ENCODE measurements around the gene TAS1R3. TPM values are rescaled to one million over a fixed set of nuclear protein-coding genes. Genes with fewer than 3 reads are reported as not detected.
A peak's percentile ranks its signal among the peaks of the same experiment; 100 is the strongest.

Gene TAS1R3
- total RNA-seq, 1 donor, result under 0.01 TPM

GRCh38 chr1:1320666-1321448 lies 10.2 kb upstream of the TAS1R3 start:
- no peak for DNase-seq (ENCODE audit: low read depth)
- no peak overlapping the region for H3K4me3 ChIP-seq (ENCODE audit: low read depth, low read length)
- TF ChIP-seq, protein P1, sequence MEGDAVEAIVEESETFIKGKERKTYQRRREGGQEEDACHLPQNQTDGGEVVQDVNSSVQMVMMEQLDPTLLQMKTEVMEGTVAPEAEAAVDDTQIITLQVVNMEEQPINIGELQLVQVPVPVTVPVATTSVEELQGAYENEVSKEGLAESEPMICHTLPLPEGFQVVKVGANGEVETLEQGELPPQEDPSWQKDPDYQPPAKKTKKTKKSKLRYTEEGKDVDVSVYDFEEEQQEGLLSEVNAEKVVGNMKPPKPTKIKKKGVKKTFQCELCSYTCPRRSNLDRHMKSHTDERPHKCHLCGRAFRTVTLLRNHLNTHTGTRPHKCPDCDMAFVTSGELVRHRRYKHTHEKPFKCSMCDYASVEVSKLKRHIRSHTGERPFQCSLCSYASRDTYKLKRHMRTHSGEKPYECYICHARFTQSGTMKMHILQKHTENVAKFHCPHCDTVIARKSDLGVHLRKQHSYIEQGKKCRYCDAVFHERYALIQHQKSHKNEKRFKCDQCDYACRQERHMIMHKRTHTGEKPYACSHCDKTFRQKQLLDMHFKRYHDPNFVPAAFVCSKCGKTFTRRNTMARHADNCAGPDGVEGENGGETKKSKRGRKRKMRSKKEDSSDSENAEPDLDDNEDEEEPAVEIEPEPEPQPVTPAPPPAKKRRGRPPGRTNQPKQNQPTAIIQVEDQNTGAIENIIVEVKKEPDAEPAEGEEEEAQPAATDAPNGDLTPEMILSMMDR (IDR thresholded peaks at IDR 0.05; ENCODE audit: insufficient read depth, low read depth, low read length), result no peak

DNA sequence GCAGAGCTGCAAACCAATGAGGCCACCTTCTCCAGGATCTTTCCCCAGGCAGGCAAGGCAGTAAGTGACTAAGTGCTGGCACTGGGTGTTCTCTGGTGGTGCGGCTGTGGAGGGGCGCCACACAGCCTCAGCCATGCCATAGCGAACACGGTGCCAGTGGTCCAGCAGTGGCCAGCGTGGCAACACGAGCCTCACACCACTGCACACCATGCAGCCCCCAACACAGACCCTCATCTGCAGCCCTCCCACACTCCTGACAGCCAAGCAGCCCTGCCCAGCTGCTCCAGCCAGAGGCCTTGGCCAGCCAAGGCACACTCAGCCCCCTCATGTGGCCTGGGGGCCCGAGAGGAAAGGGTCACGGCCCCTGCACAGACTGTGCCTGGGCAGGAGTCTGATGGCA lies 9.6 kb upstream of the TAS1R3 start:
- no peak for DNase-seq (ENCODE audit: low read depth)
- no peak overlapping the region for H3K4me3 ChIP-seq (ENCODE audit: low read depth, low read length)
- TF ChIP-seq, protein P1 (IDR thresholded peaks at IDR 0.05; ENCODE audit: insufficient read depth, low read depth, low read length), result no peak

GRCh38 chr1:1322418-1322817 lies 8.7 kb upstream of the TAS1R3 start:
- DNase-seq (ENCODE audit: low read depth), result no peak
- TF ChIP-seq, protein P1 (IDR thresholded peaks at IDR 0.05; ENCODE audit: insufficient read depth, low read depth, low read length), result no peak
- no peak overlapping the region for H3K4me3 ChIP-seq (ENCODE audit: low read depth, low read length)

DNA sequence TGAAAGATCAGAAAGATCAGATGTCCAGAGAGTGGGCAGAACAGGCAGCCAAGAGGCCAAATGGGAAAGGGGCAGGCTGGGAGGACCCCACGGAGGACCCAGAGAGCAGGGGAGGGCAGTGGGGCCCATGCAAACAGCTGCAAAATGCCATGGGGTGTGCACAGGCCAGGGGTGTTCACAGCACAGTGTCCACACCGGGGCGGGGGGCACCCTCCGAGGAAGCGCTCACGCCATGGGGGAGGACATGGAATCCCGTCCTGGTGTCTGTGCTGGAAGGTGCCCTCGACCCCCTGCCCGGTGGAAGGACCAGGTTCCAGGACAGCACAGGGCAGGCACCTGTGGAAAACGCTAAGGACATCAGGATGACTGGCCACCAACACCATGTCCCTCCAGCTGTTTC lies 8.1 kb upstream of the TAS1R3 start:
- DNase-seq (ENCODE audit: low read depth), result no peak
- TF ChIP-seq, protein P1 (IDR thresholded peaks at IDR 0.05; ENCODE audit: insufficient read depth, low read depth, low read length), result no peak
- no peak overlapping the region for H3K4me3 ChIP-seq (ENCODE audit: low read depth, low read length)

GRCh38 chr1:1324084-1324523 lies 7.0 kb upstream of the TAS1R3 start:
- TF ChIP-seq, protein P1 (IDR thresholded peaks at IDR 0.05; ENCODE audit: insufficient read depth, low read depth, low read length), result no peak
- H3K4me3 ChIP-seq (ENCODE audit: low read depth, low read length), result peak overlapping the region; percentile 83
- no peak for DNase-seq (ENCODE audit: low read depth)

DNA sequence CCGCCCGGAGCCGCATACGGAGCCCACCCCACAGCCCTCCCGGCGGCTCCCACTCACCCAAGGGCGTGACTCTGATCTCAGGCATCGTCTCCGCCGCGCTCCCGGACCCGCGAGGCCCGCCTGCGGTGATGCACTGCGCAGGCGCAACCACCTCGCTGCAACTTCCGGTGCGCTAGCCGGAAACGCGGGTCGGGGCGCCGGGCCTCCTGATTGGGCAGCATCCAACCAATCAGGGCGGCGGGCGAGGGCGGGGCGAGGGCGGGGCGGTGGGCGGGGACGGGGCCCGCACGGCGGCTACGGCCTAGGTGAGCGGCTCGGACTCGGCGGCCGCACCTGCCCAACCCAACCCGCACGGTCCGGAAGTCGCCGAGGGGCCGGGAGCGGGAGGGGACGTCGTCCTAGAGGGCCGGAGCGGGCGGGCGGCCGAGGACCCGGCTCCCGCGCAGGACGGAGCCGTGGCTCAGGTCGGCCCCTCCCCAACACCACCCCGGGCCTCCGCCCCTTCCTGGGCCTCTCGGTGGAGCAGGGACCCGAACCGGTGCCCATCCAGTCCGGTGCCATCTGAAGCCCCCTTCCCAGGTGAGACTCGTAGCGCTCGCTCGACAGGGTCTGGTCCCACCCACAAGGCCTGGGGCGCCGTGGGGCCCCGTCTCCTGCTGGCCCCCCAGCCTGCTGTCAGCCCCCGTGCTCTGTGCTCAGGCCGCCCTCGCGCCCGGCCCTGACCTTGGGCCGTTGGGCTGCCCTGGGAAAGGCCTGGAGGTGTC lies 6.4 kb upstream of the TAS1R3 start, which contains the start of the genes CPTP and INTS11:
Gene CPTP (plus strand): TSS at position 279 of the 764 bp plus-strand sequence. CDS start 2,109 bp downstream, outside the sequence.
Gene INTS11 (minus strand): TSS at position 137 of the 764 bp plus-strand sequence. CDS start 52 bp downstream, at position 85.
- H3K4me3 ChIP-seq (ENCODE audit: low read depth, low read length), result peak within 1 kb of the TSS; percentile 83
- TF ChIP-seq, protein P1 (IDR thresholded peaks at IDR 0.05; ENCODE audit: insufficient read depth, low read depth, low read length), result no peak
- peak; percentile 92 for DNase-seq (ENCODE audit: low read depth)

Measured in fibroblast of villous mesenchyme (primary cell).